Measurements from ENCODE around the gene RFPL4AL1.

The RFPL4AL1 gene

GRCh38 chr19:55778331-55778730 is 9.4 kb downstream of the RFPL4AL1 start:
- TF ChIP-seq, protein P1, sequence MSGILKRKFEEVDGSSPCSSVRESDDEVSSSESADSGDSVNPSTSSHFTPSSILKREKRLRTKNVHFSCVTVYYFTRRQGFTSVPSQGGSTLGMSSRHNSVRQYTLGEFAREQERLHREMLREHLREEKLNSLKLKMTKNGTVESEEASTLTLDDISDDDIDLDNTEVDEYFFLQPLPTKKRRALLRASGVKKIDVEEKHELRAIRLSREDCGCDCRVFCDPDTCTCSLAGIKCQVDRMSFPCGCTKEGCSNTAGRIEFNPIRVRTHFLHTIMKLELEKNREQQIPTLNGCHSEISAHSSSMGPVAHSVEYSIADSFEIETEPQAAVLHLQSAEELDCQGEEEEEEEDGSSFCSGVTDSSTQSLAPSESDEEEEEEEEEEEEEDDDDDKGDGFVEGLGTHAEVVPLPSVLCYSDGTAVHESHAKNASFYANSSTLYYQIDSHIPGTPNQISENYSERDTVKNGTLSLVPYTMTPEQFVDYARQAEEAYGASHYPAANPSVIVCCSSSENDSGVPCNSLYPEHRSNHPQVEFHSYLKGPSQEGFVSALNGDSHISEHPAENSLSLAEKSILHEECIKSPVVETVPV (CRISPR knock-in tag; IDR thresholded peaks at IDR 0.05) = no peak
- TF ChIP-seq OSR1 (CRISPR knock-in tag; IDR thresholded peaks at IDR 0.05) = no peak
- TF ChIP-seq TSHZ2 (CRISPR knock-in tag; IDR thresholded peaks at IDR 0.05) = no peak
- TF ChIP-seq ZC3H10 (CRISPR knock-in tag; IDR thresholded peaks at IDR 0.05) = no peak
- no peak for TF ChIP-seq TCF4 (CRISPR knock-in tag; IDR thresholded peaks at IDR 0.05; ENCODE audit: borderline replicate concordance)
- TF ChIP-seq, protein P2, sequence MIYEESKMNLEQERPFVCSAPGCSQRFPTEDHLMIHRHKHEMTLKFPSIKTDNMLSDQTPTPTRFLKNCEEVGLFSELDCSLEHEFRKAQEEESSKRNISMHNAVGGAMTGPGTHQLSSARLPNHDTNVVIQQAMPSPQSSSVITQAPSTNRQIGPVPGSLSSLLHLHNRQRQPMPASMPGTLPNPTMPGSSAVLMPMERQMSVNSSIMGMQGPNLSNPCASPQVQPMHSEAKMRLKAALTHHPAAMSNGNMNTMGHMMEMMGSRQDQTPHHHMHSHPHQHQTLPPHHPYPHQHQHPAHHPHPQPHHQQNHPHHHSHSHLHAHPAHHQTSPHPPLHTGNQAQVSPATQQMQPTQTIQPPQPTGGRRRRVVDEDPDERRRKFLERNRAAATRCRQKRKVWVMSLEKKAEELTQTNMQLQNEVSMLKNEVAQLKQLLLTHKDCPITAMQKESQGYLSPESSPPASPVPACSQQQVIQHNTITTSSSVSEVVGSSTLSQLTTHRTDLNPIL (CRISPR knock-in tag; IDR thresholded peaks at IDR 0.05; ENCODE audit: low read depth) = no peak
- no peak for TF ChIP-seq ZFP3 (CRISPR knock-in tag; IDR thresholded peaks at IDR 0.05)
- TF ChIP-seq BACH2 (CRISPR knock-in tag; IDR thresholded peaks at IDR 0.05; ENCODE audit: borderline replicate concordance) = no peak
- TF ChIP-seq ISL1 (CRISPR knock-in tag; IDR thresholded peaks at IDR 0.05) = no peak
- TF ChIP-seq, protein P3, sequence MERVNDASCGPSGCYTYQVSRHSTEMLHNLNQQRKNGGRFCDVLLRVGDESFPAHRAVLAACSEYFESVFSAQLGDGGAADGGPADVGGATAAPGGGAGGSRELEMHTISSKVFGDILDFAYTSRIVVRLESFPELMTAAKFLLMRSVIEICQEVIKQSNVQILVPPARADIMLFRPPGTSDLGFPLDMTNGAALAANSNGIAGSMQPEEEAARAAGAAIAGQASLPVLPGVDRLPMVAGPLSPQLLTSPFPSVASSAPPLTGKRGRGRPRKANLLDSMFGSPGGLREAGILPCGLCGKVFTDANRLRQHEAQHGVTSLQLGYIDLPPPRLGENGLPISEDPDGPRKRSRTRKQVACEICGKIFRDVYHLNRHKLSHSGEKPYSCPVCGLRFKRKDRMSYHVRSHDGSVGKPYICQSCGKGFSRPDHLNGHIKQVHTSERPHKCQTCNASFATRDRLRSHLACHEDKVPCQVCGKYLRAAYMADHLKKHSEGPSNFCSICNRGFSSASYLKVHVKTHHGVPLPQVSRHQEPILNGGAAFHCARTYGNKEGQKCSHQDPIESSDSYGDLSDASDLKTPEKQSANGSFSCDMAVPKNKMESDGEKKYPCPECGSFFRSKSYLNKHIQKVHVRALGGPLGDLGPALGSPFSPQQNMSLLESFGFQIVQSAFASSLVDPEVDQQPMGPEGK (CRISPR knock-in tag; IDR thresholded peaks at IDR 0.05; ENCODE audit: borderline replicate concordance) = no peak
- TF ChIP-seq ZFP30 (CRISPR knock-in tag; IDR thresholded peaks at IDR 0.05) = no peak
- no peak for TF ChIP-seq ZNF565 (CRISPR knock-in tag; conservative IDR thresholded peaks at IDR 0.05; ENCODE audit: low read depth)
- no peak for TF ChIP-seq ZNF8 (CRISPR knock-in tag; IDR thresholded peaks at IDR 0.05)
- no peak for ATAC-seq

- no peak for ATAC-seq
- TF ChIP-seq ZNF565 (CRISPR knock-in tag; conservative IDR thresholded peaks at IDR 0.05; ENCODE audit: low read depth) = no peak
- TF ChIP-seq ZC3H10 (CRISPR knock-in tag; IDR thresholded peaks at IDR 0.05) = no peak
- TF ChIP-seq ZFP3 (CRISPR knock-in tag; IDR thresholded peaks at IDR 0.05) = no peak
- TF ChIP-seq, protein P2 (CRISPR knock-in tag; IDR thresholded peaks at IDR 0.05; ENCODE audit: low read depth) = no peak
- no peak for TF ChIP-seq TSHZ2 (CRISPR knock-in tag; IDR thresholded peaks at IDR 0.05)
- no peak for TF ChIP-seq ZNF70 (CRISPR knock-in tag; IDR thresholded peaks at IDR 0.05)
- TF ChIP-seq TCF4 (CRISPR knock-in tag; IDR thresholded peaks at IDR 0.05; ENCODE audit: borderline replicate concordance) = no peak
- TF ChIP-seq ARNTL (CRISPR knock-in tag; IDR thresholded peaks at IDR 0.05; ENCODE audit: borderline replicate concordance, low read depth) = no peak
- no peak for TF ChIP-seq CSDC2 (CRISPR knock-in tag; IDR thresholded peaks at IDR 0.05)
- TF ChIP-seq, protein P3 (CRISPR knock-in tag; IDR thresholded peaks at IDR 0.05; ENCODE audit: borderline replicate concordance) = no peak
- TF ChIP-seq GLIS3 (CRISPR knock-in tag; IDR thresholded peaks at IDR 0.05) = no peak
- TF ChIP-seq BACH2 (CRISPR knock-in tag; IDR thresholded peaks at IDR 0.05; ENCODE audit: borderline replicate concordance) = no peak
- TF ChIP-seq TOX (CRISPR knock-in tag; IDR thresholded peaks at IDR 0.05; ENCODE audit: borderline replicate concordance) = no peak
- TF ChIP-seq ESRRG (CRISPR knock-in tag; IDR thresholded peaks at IDR 0.05) = no peak
Observed at GRCh38 chr19:55781112-55781511, 12.2 kb downstream of the RFPL4AL1 start.
